Ureter (tissue), 1 donor: ENCODE measurements around the gene C16orf46. TPM values are rescaled to one million over a fixed set of nuclear protein-coding genes. Genes with fewer than 3 reads are reported as not detected.
A peak's percentile ranks its signal among the peaks of the same experiment; 100 is the strongest.

ENCODE experiments used
- DNase-seq: peaks from one replicate; pipeline ENCODE4 v3.0.0-alpha.2; 2020; ENCODE audit warnings: low spot score
- total RNA-seq: library from RNA; stranded (reverse); gene quantifications from one replicate; pipeline ENCODE4 v1.2.4, GENCODE V29; 2023
- donor health status: DM: yes; HTN: yes; CAD: no.

C16orf46 gene
- total RNA-seq, 1 donor from 2014 or later: not detected

DNA sequence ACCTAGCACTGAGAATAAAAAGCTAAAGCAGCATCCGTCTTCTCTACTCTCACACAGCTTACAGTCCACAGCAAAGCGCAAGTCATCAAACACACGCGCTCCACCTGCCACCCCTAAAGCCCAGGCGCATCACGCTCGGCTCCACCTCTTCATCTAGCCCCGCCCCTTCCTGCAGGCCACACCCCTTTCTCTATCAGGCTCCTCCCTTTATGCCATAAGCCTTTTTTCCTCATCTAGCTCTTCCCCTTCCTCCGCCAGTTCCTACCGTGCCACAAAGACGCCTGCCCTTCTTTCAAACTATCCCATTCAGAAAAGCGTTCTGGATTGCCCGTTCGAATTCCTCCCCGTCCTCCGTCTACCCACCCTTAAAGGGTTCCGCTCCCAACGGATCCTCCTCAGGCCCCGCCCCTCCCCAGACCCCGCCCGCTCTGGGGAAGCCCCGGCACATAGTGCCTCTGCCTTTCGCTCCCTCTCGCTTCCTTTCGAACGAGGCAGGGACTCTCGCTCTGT lies 417 bp downstream of the C16orf46 start:
- peak; percentile 93 for DNase-seq

GRCh38 chr16:81073560-81074330 lies 3.3 kb downstream of the C16orf46 start:
- DNase-seq: no peak

- no peak for DNase-seq
Observed at GRCh38 chr16:81071805-81072204, 5.2 kb downstream of the C16orf46 start.

GRCh38 chr16:81070979-81071378 lies 6.1 kb downstream of the C16orf46 start:
- DNase-seq: no peak

GRCh38 chr16:81069063-81069462 lies 8.0 kb downstream of the C16orf46 start:
- no peak for DNase-seq

DNA sequence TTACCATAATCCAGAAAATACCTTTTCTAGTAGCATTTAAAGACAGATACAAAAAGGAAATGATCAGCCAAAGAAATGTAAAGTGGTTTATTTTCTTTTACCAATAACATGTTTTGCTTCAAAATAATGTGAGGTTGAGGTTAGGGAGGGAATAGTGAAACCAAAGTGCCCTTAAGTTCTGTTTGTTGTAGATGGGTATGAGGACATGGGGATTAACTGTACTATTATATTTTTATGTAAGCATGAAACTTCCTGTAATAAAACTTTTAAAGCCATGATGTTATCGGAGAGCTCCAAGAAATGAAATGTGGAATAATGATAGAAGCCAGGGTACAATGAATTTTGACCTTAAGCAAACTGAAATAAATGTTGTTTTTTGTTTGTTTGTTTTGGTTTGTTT lies 9.9 kb downstream of the C16orf46 start:
- DNase-seq: no peak

- no peak for DNase-seq
Observed at GRCh38 chr16:81066681-81067080, 10.4 kb downstream of the C16orf46 start.

DNA sequence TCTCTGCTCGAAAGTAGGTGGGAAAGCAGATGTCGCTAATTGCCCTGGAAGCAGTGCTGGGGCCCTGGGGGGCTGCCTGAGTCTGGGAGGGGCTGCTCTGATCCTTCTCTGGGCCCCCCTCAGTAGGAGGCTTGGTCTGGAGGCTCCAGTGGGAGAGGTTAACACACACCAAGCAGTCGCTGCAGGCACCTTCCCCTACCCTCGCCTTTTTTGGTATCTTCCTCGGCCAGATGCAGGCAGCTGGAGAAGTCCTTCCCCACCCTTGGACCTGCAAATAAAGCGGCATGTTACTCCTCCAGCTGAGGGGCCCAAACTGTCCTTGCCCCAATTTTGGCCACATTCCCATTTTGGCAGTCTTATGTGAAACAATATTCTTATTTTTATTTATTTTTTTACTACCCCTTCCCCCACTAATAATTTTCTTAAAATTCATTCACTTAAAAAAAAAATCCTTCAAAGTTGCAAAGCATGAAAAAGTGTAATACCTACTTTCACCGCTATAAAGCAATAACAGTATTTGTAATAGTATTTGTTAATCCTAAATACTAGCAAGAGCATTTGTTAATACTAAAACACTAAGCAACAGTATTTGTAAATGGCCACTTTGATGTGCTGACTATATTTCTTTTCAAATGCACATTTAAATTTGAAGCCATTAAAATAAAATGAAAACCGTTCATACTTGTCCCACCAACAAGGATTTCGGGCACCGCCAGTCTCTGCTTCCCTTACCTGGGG lies 15.0 kb downstream of the C16orf46 start:
- DNase-seq: no peak

- DNase-seq: no peak
Observed at GRCh38 chr16:81061307-81061640, 15.8 kb downstream of the C16orf46 start.

DNA sequence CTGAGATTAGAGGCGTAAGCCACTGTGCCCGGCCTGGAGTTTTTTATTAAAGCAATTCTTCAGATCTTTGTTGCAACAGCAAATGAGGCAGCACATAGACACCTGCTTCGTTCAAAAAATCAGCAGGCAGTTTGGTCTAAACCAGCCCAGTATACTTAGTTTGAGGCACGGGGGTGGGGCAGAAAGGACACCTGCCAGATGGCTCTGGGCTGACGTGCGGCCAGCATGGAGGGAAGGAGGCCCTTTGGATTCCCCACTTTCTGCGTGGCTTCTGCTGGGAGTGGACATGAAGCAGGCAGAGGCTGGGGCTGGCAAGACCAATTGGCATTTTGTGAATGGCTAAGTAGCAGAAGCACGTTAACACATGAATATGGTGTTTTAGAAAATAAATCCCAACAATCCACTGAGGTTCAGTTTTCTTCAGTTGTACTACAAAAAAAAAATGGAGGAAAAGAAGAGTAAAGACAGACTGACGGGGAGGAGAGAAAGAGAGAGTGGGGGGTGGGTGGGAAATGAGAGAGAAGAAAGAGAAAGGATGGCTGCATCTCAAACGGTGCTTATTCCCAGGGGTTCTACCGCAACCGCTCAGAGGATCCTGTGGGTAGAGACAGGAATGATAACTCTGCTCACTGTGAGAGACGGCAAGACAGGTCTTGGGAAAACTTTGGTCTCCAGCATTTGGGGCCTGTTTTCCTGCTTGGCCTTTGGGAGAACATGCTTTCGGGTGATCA lies 16.3 kb downstream of the C16orf46 start:
- DNase-seq: no peak

GRCh38 chr16:81053761-81054160 lies 23.3 kb downstream of the C16orf46 start:
- DNase-seq: no peak

DNA sequence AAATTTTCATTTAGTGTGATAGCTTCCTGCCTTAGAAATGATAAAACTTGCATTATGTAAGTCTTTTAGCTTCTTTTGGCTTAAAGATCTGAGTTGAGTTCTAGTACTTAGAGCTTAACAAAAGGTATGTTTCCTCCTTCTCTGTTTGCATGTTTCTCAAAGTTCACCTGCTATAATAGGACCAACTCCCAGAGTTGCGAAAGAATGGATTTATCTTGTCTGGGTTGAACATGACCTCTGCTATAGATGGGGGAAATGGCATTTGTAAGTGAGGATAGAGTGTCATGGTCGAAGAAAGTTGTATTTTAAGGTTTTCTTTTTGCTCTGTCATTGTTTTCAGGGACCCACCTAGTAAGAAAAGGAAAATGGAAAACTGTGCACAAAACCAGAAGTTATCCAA lies 34.2 kb downstream of the C16orf46 start:
- DNase-seq: no peak

DNA sequence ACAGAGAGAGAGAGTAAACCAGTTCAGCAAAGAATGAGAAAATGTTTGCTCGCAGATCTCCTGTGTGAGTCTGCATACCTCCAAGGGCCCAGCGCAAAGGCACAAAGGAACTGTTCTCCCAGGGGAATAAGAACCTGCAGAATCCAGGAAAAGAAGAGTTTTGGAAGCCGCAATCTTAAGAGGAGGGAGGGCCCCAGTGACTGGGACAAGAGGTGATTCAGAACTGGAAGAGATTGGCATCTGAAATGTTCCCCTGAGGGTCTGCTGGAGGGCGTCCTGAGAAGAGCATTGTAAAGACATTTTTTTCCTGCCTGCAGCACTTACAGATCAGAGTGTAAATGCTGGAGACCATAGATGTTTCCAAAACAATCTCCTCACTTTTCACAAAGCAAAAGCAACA lies 35.3 kb downstream of the C16orf46 start:
- no peak for DNase-seq

DNA sequence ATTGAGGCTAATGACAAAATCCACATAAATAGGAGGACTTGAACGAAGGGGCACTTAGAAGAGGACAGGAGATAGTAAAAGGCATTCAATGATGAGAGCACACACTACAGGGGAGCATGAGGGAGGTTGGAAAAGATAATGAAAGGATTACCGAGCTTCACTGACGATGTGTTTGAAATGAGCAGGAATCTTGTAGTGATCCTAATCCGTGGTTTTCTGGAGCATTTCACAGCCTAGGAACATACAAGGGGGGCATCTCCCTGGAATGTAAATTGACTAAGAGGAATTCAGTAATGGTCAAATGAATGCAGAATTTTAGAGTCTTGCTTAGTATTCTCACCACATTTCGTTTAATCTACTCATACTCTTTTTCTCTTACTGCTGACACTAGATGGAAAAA lies 36.2 kb downstream of the C16orf46 start:
- DNase-seq: no peak

DNA sequence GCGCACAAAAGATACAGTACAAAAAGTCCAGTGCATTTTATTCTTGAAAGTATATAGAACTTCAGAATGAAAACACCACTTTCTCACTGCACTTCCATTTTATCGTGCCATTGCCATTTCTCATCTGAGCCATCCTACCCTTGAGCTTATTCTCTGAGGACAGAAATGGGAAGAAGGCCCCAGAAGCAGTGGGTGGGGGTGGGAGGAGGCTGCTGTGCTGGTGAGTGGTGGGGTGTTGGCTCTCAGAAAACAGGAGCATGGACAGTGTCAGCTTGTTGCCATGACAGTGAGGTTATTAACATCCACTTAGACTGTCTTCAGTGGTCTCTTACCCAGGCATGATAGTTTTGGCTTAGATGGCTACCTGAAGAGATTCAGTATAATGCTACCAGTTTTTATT lies 36.9 kb downstream of the C16orf46 start:
- DNase-seq: no peak

DNA sequence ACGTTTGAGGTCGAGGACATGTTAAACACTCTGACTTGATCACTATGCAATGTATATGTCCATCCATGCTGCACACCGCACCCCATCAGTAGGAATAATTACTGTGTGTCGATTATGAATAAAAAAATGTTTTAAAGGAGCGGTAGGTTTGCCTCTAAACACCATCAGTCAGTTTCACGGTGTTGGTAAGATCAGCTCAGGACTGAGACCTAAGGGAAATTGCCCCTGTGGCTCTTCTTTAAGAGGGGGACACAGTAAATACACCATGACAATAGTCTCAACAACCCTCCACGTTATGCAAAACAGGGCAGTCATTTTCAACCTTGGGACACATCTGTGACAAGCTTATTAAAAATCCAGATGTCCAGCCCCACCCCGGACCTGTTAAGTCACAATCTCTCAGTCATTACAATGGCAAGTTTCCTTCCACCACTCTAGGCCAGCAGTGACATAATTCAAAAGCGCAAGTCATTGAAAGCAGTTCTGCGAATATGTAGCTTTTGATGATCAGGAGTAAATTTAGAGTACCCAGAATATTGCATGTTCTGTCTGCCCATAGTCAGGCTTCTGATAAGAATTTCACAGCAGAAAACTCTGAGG lies 40.2 kb downstream of the C16orf46 start:
- DNase-seq: no peak

GRCh38 chr16:81035975-81036750 lies 40.9 kb downstream of the C16orf46 start:
- no peak for DNase-seq

DNA sequence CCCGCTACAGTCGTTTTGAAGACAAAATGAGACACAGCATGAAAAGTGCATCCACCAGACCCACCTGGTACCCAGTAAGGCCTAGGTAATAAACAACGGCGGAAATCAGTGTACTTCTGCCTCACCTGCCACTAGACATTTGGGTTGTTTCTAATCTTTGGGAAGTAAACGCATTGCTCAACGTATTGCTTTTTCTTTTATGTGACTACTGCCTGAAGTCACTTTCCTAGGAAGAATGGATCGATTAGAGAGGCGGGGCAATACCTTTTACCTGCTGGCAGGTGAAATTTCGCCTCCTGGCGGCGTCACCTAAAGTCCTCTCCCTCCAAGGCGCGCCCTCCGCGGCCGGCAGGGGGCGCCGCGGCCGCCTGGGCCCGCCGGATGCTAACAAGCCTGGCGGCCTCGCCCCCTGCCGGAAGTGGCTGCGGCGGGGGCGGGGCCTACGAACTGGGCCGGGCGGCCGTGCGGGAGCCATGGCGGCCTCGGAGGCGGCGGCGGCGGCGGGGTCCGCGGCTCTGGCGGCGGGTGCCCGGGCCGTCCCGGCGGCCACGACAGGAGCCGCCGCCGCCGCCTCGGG lies 41.6 kb downstream of the C16orf46 start, which contains the start of gene ATMIN:
ATMIN (plus strand) TSS at position 445 of the 577 bp plus-strand sequence; CDS start at position 474, 29 bp downstream.
- peak; percentile 85 for DNase-seq

DNA sequence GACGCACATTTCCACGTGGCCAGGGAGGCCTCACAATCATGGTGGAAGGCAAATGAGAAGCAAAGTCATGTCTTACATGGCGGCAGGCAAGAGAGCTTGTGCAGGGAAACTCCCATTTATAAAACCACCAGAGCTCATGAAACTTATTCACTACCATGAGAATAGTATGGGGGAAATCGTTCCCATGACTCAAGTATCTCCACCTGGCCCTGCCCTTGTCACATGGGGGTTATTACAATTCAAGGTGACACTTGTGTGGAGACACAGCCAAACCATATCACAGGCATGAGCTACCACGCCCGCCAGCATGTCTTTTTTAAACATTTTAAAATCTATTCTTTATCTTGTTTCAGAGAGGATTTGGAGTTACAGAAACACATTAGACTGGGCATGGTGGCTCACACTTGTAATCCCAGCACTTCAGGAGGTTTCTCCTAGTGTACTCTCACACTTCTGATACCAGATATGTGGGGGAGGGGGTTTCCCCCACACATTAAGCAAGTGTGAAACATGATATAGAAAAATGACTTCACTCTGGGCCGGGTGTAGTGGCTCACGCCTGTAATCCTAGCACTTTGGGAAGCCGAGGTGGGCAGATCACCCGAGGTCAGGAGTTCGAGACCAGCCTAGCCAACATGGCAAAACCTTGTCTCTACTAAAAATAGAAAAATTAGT lies 47.0 kb downstream of the C16orf46 start:
- no peak for DNase-seq

GRCh38 chr16:81026429-81026828 lies 50.6 kb downstream of the C16orf46 start:
- no peak for DNase-seq
